Motor neuron (in vitro differentiated cells): Measurements from ENCODE around the gene PRELID1. TPM values are rescaled to one million over a fixed set of nuclear protein-coding genes. Genes with fewer than 3 reads are reported as not detected.
"Not testable (repeated sequence)": the region's sequence is repeated elsewhere in the genome, so short reads cannot be mapped to it uniquely, and the experiment has no call there.

Experiments used
- ATAC-seq, 8 experiments: fragments of 200-7000 bp; cut with Tn5 transposase; replicated peaks in 6 of 8; 2 replicates each; pipeline ENCODE4 v1.8.0; 2021; ENCODE audit warnings: mild to moderate bottlenecking in 8 of 8, moderate library complexity in 8 of 8
- H3K27ac ChIP-seq, 2 donors: fragments of 250-450 bp; sonication (Bioruptor Pico); 2 replicates each; pipeline ENCODE4 v1.9.0; 2021; ENCODE audit warnings: antibody characterized with exemption in 2 of 2, mild to moderate bottlenecking in 2 of 2, moderate library complexity in 1 of 2
- H3K4me1 ChIP-seq, 2 donors: fragments of 250-450 bp; sonication (Bioruptor Pico); replicated peaks in 1 of 2; 2 replicates each; pipeline ENCODE4 v1.6.1; 2021; ENCODE audit warnings: antibody characterized with exemption in 2 of 2, mild to moderate bottlenecking in 2 of 2, moderate library complexity in 1 of 2
- H3K4me3 ChIP-seq, 5 donors: fragments of 250-450 bp; sonication (Bioruptor Pico); 2 replicates each; pipeline ENCODE4 v1.9.0; 2021; ENCODE audit warnings: antibody characterized with exemption in 5 of 5, mild to moderate bottlenecking in 5 of 5, moderate library complexity in 4 of 5
- WGBS, 10 experiments: fragments of 450-650 bp; shearing (Covaris generic); methylation state at CpG; one replicate each; pipeline ENCODE4 v1.0.0; 2022; 5-methylcytosine and 5-hydroxymethylcytosine counted together
- in situ Hi-C, 9 experiments: fragments of 400-800 bp; cut with MboI; loops; one replicate each; pipeline ENCODE4 v1.15.0; 2021; ENCODE audit warnings: low sequenced_read_pairs in 9 of 9, low pct_unique_long_range_greater_than_20kb in 2 of 9; ENCODE audit not compliant: unreplicated experiment in 9 of 9
- total RNA-seq, 8 experiments: library from RNA; unstranded; fragments of 300-600 nt; gene quantifications; 2 replicates each; pipeline versions ENCODE4 v1.2.3 to v1.2.4, GENCODE V29; 2022

PRELID1 gene
- total RNA-seq, 8 experiments from 2014 or later: 64.9 to 154 (median 93.2) TPM

- peak overlapping the region; percentile 62 to 95 (median 82) for H3K4me3 ChIP-seq
- H3K27ac ChIP-seq: peak overlapping the region in 1 of 2 donors; percentile 87
- peak in 2 of 8 experiments; percentile 1 to 34 for ATAC-seq
- WGBS, 10 experiments: 0 to 80% (median 35%) methylated on average over 1 to 11 of the region's 24 CpGs; no CpG with 5 or more reads in 4 of the 10 experiments
- H3K4me1 ChIP-seq: peaks cover 14 to 17% of the 10 kb centered on the region in 2 donors
- in situ Hi-C loops: no loop called here
These were observed 1.1 kb upstream of the PRELID1 start for GRCh38 chr5:177302354-177303110.

GRCh38 chr5:177303925-177304391, 359 bp downstream of the PRELID1 start:
- in situ Hi-C loops: no loop called here
- Histone ChIP-seq H3K27ac (peak overlapping the region; percentile 87 to 97), H3K4me3 (peak overlapping the region; percentile 62 to 95 (median 82)), H3K4me1 (peaks cover 14 to 17% of the 10 kb centered on the region in 2 donors)
- 0 to 2% (median 0%) methylated on average over 1 to 11 of the region's 25 CpGs; no CpG with 5 or more reads in 3 of the 10 experiments for WGBS, 10 experiments
- ATAC-seq: peak in 3 of 8 experiments; percentile 2 to 5 (median 4)

GRCh38 chr5:177304392-177305119, 957 bp downstream of the PRELID1 start:
- WGBS, 10 experiments: 4 to 100% (median 39%) methylated on average over 2 to 8 of the region's 19 CpGs; no CpG with 5 or more reads in 4 of the 10 experiments

GRCh38 chr5:177306103-177306640, 2.6 kb downstream of the PRELID1 start:
- H3K27ac ChIP-seq, H3K4me3 ChIP-seq, ATAC-seq, in situ Hi-C loops: not testable (repeated sequence)
- H3K4me1 ChIP-seq: peaks cover 14 to 17% of the 10 kb centered on the region in 2 donors
- 6 to 100% (median 81%) methylated on average over 1 to 7 of the region's 11 CpGs; no CpG with 5 or more reads in 3 of the 10 experiments for WGBS, 10 experiments

More at GRCh38 chr5:177304392-177305119, 957 bp downstream of the PRELID1 start:
- Histone ChIP-seq H3K4me1 (peaks cover 14 to 17% of the 10 kb centered on the region in 2 donors), H3K27ac (peak overlapping the region; percentile 87 to 97), H3K4me3 (peak overlapping the region; percentile 62 to 95 (median 82))
- ATAC-seq: no peak
- in situ Hi-C loops: no loop called here

- H3K27ac ChIP-seq: no peak overlapping the region
- WGBS, 10 experiments: 73 to 100% (median 92%) methylated on average over 1 to 7 of the region's 15 CpGs; no CpG with 5 or more reads in 1 of the 10 experiments
- no peak for ATAC-seq
- H3K4me1 ChIP-seq: peaks cover 15 to 17% of the 10 kb centered on the region in 2 donors
- H3K4me3 ChIP-seq: no peak overlapping the region
- in situ Hi-C loops: no loop called here
These were observed 3.3 kb downstream of the PRELID1 start for GRCh38 chr5:177306674-177307543.

GRCh38 chr5:177307544-177308363, 4.2 kb downstream of the PRELID1 start:
- in situ Hi-C loops: no loop called here

GRCh38 chr5:177308740-177309139, 5.1 kb downstream of the PRELID1 start:
- 85 to 100% (median 93%) methylated on average over 1 to 7 of the region's 11 CpGs; no CpG with 5 or more reads in 3 of the 10 experiments for WGBS, 10 experiments
- H3K4me1 ChIP-seq: peaks cover 10 to 11% of the 10 kb centered on the region in 2 donors
- in situ Hi-C loops: no loop called here
- no peak for ATAC-seq
- no peak overlapping the region for H3K27ac ChIP-seq
- H3K4me3 ChIP-seq: no peak overlapping the region

More at GRCh38 chr5:177307544-177308363, 4.2 kb downstream of the PRELID1 start:
- Histone ChIP-seq H3K4me3 (no peak overlapping the region), H3K27ac (no peak overlapping the region), H3K4me1 (peaks cover 10 to 11% of the 10 kb centered on the region in 2 donors)
- no peak for ATAC-seq
- WGBS, 10 experiments: 86 to 100% (median 86%) methylated on average over 1 to 14 of the region's 43 CpGs; no CpG with 5 or more reads in 7 of the 10 experiments

- WGBS, 10 experiments: 40 to 100% (median 80%) methylated on average over 2 to 6 of the region's 10 CpGs; no CpG with 5 or more reads in 7 of the 10 experiments
These were observed 6.0 kb downstream of the PRELID1 start for GRCh38 chr5:177309351-177310191.

GRCh38 chr5:177310332-177310731, 6.7 kb downstream of the PRELID1 start:
- in situ Hi-C loops: no loop called here
- no peak overlapping the region for H3K27ac ChIP-seq
- no peak for ATAC-seq
- 70 to 100% (median 95%) methylated on average over 1 to 5 of the region's 13 CpGs; no CpG with 5 or more reads in 4 of the 10 experiments for WGBS, 10 experiments
- H3K4me3 ChIP-seq: peak overlapping the region in 1 of 5 donors; percentile 44
- peaks cover 1 to 4% of the 10 kb centered on the region in 2 donors for H3K4me1 ChIP-seq

More at GRCh38 chr5:177309351-177310191, 6.0 kb downstream of the PRELID1 start:
- Histone ChIP-seq H3K4me3 (no peak overlapping the region), H3K27ac (no peak overlapping the region), H3K4me1 (peaks cover 6 to 9% of the 10 kb centered on the region in 2 donors)
- peak in 3 of 8 experiments; percentile 7 to 16 (median 13) for ATAC-seq
- in situ Hi-C loops: no loop called here

- Histone ChIP-seq H3K4me1 (peaks cover 0 to 4% of the 10 kb centered on the region in 2 donors), H3K27ac (no peak overlapping the region), H3K4me3 (peak overlapping the region in 3 of 5 donors; percentile 39 to 44 (median 40))
- in situ Hi-C loops: no loop called here
- WGBS, 10 experiments: 0 to 23% (median 6%) methylated on average over 1 to 6 of the region's 20 CpGs; no CpG with 5 or more reads in 7 of the 10 experiments
- ATAC-seq: peak in 3 of 8 experiments; percentile 5 to 27 (median 10)
These were observed 7.3 kb downstream of the PRELID1 start for GRCh38 chr5:177310757-177311391.
